Diencephalon (tissue), 1 donor: ENCODE results near the gene WDR82. TPM values are rescaled to one million over a fixed set of nuclear protein-coding genes. Genes with fewer than 3 reads are reported as not detected.

Source experiments
- small RNA-seq: library from RNA; depleted of rRNA; stranded (forward); fragments of <200 nt; gene quantifications from one replicate; pipeline ENCODE3, GENCODE V24; 2014
- total RNA-seq: library from RNA; depleted of rRNA; stranded (reverse); fragments of >200 nt; gene quantifications from one replicate; pipeline ENCODE4 v1.2.3, GENCODE V29; 2014

The WDR82 gene
- 162 TPM for total RNA-seq

GRCh38 chr3:52278510-52279069 is at the start of gene WDR82:
TSS of gene WDR82 (minus strand) at chr3:52278649. CDS start at chr3:52278361, 288 bp downstream.

GRCh38 chr3:52315977-52316764 is 37.7 kb upstream of the WDR82 start, which contains the start of gene DNAH1:
TSS of gene DNAH1 (plus strand) at chr3:52316319. CDS start at chr3:52322443, 6,124 bp downstream.

GRCh38 chr3:52245322-52246263 is 32.9 kb downstream of the WDR82 start, which contains the start of gene PPM1M:
TSS of gene PPM1M (plus strand) at chr3:52245759. CDS start at chr3:52245825, 66 bp downstream.

GRCh38 chr3:52238761-52239701 is 39.4 kb downstream of the WDR82 start, which contains the start of gene TWF2:
TSS of gene TWF2 (minus strand) at chr3:52239158. CDS start at chr3:52239016, 142 bp downstream.

GRCh38 chr3:52225452-52226228 is 52.8 kb downstream of the WDR82 start, which contains the start of gene TLR9:
TSS of gene TLR9 (minus strand) at chr3:52225645. CDS start at chr3:52225529, 116 bp downstream.

Small RNA genes lying within 50 kb of the gene (small RNA-seq; reads per million reads assigned to genes)
- 39.3 reads per million, percentile 96 among the genes with 10 or more reads in this experiment for gene MIR135A1
- 4,221 reads per million, percentile 100 among the genes with 10 or more reads in this experiment for gene MIRLET7G

Other genes with a start within 250 kb of the WDR82 start
- 9.5 TPM for gene DUSP7, start 222.1 kb downstream of the WDR82 start, total RNA-seq
- 5.1 TPM for gene POC1A, start 124.2 kb downstream of the WDR82 start, total RNA-seq
- 50.7 TPM for gene ALAS1, start 80.5 kb downstream of the WDR82 start, total RNA-seq
- gene TLR9, start 53.0 kb downstream of the WDR82 start, total RNA-seq = under 0.01 TPM
- gene TWF2, start 39.5 kb downstream of the WDR82 start, total RNA-seq = 24.0 TPM
- 7.4 TPM for gene PPM1M, start 32.9 kb downstream of the WDR82 start, total RNA-seq
- 2.3 TPM for gene GLYCTK, start 9.2 kb upstream of the WDR82 start, total RNA-seq
- gene DNAH1, start 37.7 kb upstream of the WDR82 start, total RNA-seq = 2.5 TPM
- gene BAP1, start 131.4 kb upstream of the WDR82 start, total RNA-seq = 81.2 TPM
- gene PHF7, start 132.0 kb upstream of the WDR82 start, total RNA-seq = 6.9 TPM
- 4.4 TPM for gene SEMA3G, start 166.5 kb upstream of the WDR82 start, total RNA-seq
- gene TNNC1, start 175.4 kb upstream of the WDR82 start, total RNA-seq = not detected
- 103 TPM for gene NISCH, start 177.0 kb upstream of the WDR82 start, total RNA-seq
- gene STAB1, start 216.7 kb upstream of the WDR82 start, total RNA-seq = 16.8 TPM